HG03457 (cell line): ENCODE measurements around the gene SRD5A1.
A peak's percentile ranks its signal among the peaks of the same experiment; 100 is the strongest.

Source experiments
- ATAC-seq: cut with Tn5 transposase; IDR thresholded peaks from one replicate; pipeline ENCODE4 v1.9.1; 2021; ENCODE audit warnings: moderate number of reproducible peaks; ENCODE audit not compliant: unreplicated experiment

Gene SRD5A1

GRCh38 chr5:6632888-6633468 lies at the start of gene SRD5A1, which contains the start of gene NSUN2:
Gene SRD5A1 (plus strand): TSS chr5:6633440. CDS start chr5:6633577, 137 bp downstream.
Gene NSUN2 (minus strand): TSS chr5:6633044. CDS start chr5:6632979, 65 bp downstream.
- peak; percentile 84 for ATAC-seq

- no peak for ATAC-seq
Observed at GRCh38 chr5:6584101-6584645, 49.1 kb upstream of the SRD5A1 start.

GRCh38 chr5:6584727-6585126 lies 48.5 kb upstream of the SRD5A1 start:
- no peak for ATAC-seq

- no peak for ATAC-seq
Observed at GRCh38 chr5:6585168-6585567, 48.1 kb upstream of the SRD5A1 start.

- no peak for ATAC-seq
Observed at GRCh38 chr5:6585939-6586646, 47.1 kb upstream of the SRD5A1 start.

- ATAC-seq = no peak
Observed at GRCh38 chr5:6586647-6587042, 46.6 kb upstream of the SRD5A1 start.

- ATAC-seq = no peak
Observed at GRCh38 chr5:6587171-6587570, 46.1 kb upstream of the SRD5A1 start.

GRCh38 chr5:6590581-6590980 lies 42.7 kb upstream of the SRD5A1 start:
- no peak for ATAC-seq

- no peak for ATAC-seq
Observed at GRCh38 chr5:6591671-6592288, 41.5 kb upstream of the SRD5A1 start.

- ATAC-seq = no peak
Observed at GRCh38 chr5:6592601-6593000, 40.6 kb upstream of the SRD5A1 start.

- no peak for ATAC-seq
Observed at GRCh38 chr5:6593148-6594016, 39.9 kb upstream of the SRD5A1 start.

GRCh38 chr5:6594066-6594465 lies 39.2 kb upstream of the SRD5A1 start:
- ATAC-seq = no peak

- no peak for ATAC-seq
Observed at GRCh38 chr5:6595405-6595804, 37.8 kb upstream of the SRD5A1 start.

GRCh38 chr5:6596388-6596787 lies 36.9 kb upstream of the SRD5A1 start:
- no peak for ATAC-seq

GRCh38 chr5:6597557-6597956 lies 35.7 kb upstream of the SRD5A1 start:
- no peak for ATAC-seq

GRCh38 chr5:6598351-6598900 lies 34.8 kb upstream of the SRD5A1 start:
- no peak for ATAC-seq

GRCh38 chr5:6599739-6600138 lies 33.5 kb upstream of the SRD5A1 start:
- ATAC-seq = no peak

GRCh38 chr5:6601271-6601670 lies 32.0 kb upstream of the SRD5A1 start:
- no peak for ATAC-seq

GRCh38 chr5:6601816-6602215 lies 31.4 kb upstream of the SRD5A1 start:
- ATAC-seq = no peak

- no peak for ATAC-seq
Observed at GRCh38 chr5:6602441-6602840, 30.8 kb upstream of the SRD5A1 start.

- ATAC-seq = no peak
Observed at GRCh38 chr5:6603643-6604042, 29.6 kb upstream of the SRD5A1 start.
